SK-N-MC (cell line): ENCODE results near the gene KCNJ10.

Source experiments
- EZH2 ChIP-seq: fragments of 200-600 bp; sonication (generic); IDR thresholded peaks from one replicate; pipeline ENCODE4 v1.6.1; 2017; ENCODE audit warnings: antibody characterized with exemption
- FOXP2 ChIP-seq: optimal IDR thresholded peaks from 2 replicates; pipeline ENCODE3; 2011; ENCODE audit warnings: mild to moderate bottlenecking, moderate library complexity; ENCODE audit not compliant: insufficient read depth; ENCODE audit errors: extremely low read length, control extremely low read depth
- POLR2AphosphoS5 ChIP-seq: IDR thresholded peaks from 2 replicates; pipeline ENCODE4 v1.6.1; 2012; ENCODE audit warnings: mild to moderate bottlenecking, low read depth, low read length, borderline replicate concordance

DNA sequence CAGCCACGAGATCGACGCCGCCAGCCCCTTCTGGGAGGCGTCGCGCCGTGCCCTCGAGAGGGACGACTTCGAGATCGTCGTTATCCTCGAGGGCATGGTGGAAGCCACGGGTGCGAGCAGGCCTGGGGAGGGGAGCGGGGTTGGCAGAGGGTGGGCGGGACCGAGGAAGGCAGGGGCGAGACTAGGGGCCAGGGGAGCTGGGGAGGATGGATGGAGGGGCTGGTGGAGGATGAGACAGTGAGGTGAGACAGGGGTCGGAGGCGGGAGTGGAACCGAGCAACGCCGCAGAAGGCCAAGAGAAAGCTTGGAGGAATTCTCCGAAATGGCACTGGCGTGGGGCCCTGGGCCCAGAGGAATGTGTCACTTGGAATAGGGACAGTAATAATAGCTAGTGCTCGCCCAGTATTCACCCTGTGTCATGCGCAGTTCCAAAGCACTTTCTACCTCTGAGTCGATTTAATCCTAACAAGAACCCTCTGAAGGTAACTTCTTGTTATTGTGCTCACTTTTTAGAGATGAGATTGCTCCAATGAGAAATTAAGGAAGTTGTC is 14.9 kb upstream of the KCNJ10 start:
- TF ChIP-seq POLR2AphosphoS5: no peak
- no peak for TF ChIP-seq EZH2
- no peak for TF ChIP-seq FOXP2
